ENCODE measurements around the gene OSCAR. TPM values are rescaled to one million over a fixed set of nuclear protein-coding genes. Genes with fewer than 3 reads are reported as not detected.

OSCAR gene
- total and polyA plus RNA-seq, 7 donors = 0.10 to 0.99 (median 0.33) TPM

DNA sequence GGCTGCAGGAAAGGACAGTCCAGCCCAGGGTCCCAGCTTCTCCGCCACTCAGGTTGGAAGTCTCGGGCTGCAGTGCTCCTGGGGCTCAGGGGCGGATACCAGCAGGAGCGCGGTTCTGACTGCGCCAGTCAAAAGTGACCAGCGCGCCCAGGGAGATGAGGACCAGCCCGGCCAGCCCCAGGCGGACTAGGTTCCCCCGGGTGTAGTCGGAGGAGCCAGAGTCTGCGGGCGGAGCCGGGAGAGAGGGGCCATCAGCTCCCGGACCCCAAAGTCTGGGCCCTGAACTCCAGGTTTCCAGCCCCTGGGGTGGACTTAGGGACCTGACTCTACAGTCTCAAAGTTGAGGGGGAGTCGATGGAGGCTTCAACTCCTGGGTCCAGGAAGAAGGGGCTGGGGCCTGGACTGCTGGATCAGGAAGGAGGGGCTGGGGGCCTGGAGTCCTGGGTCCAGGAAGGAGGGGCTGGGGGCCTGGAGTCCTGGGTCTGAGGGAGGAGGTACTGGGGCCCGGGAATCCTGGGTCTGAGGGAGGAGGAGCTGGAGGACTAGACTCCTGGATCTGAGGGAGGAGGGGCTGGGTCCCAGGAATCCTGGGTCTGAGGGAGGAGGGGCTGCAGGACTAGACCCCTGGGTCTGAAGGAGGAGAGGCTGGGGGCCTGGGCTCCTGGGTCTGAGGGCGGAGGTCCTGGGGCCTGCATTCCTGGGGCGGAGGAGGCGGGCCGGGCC lies 5.3 kb downstream of the OSCAR start:
- H3K27ac ChIP-seq = no peak overlapping the region
- TF ChIP-seq, protein P1, sequence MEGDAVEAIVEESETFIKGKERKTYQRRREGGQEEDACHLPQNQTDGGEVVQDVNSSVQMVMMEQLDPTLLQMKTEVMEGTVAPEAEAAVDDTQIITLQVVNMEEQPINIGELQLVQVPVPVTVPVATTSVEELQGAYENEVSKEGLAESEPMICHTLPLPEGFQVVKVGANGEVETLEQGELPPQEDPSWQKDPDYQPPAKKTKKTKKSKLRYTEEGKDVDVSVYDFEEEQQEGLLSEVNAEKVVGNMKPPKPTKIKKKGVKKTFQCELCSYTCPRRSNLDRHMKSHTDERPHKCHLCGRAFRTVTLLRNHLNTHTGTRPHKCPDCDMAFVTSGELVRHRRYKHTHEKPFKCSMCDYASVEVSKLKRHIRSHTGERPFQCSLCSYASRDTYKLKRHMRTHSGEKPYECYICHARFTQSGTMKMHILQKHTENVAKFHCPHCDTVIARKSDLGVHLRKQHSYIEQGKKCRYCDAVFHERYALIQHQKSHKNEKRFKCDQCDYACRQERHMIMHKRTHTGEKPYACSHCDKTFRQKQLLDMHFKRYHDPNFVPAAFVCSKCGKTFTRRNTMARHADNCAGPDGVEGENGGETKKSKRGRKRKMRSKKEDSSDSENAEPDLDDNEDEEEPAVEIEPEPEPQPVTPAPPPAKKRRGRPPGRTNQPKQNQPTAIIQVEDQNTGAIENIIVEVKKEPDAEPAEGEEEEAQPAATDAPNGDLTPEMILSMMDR (IDR thresholded peaks at IDR 0.05) = no peak

DNA sequence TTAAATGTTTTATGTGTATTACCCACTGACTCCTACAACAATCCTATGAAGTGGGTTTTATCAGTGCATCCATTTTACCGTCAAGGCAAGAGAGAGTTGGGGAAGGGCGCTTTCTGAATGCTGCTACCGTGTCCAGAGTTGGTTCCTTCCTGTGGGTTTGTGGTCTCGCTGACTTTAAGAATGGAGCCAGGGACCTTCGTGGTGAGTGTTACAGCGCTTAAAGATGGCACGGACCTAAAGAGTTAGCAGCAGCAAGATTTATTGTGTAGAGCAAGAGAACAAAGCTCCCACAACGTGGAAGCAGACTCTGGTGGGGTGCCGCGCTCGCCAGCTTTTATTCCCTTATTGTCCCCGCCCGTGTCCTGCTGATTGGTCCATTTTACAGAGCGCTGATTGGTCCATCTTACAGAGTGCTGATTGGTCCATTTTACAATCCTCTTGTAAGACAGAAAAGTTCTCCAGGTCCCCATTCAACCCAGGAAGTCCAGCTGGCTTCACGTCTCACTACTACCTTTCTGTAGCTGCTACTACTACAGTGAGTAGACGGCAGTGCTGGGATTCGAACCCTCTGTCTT lies 6.1 kb downstream of the OSCAR start:
- H3K4me1 ChIP-seq = no peaks in the 10 kb centered on the region
- no peak overlapping the region for H3K27ac ChIP-seq
- H3K4me3 ChIP-seq = no peak overlapping the region
- TF ChIP-seq, protein P1 (IDR thresholded peaks at IDR 0.05) = no peak
- DNase-seq (no peak), ATAC-seq (no peak)
- intact Hi-C loops (cut with DNase I) = no loop called here
- no peaks in the 10 kb centered on the region for H3K9me3 ChIP-seq
- H3K27me3 ChIP-seq (ENCODE audit: insufficient read depth in 3 of 3, low read length in 2 of 3) = peaks cover 0 to 40% (median 15%) of the 10 kb centered on the region in 3 donors
- no peaks in the 10 kb centered on the region for H3K36me3 ChIP-seq (ENCODE audit: insufficient read depth in 1 of 2, low read depth in 1 of 2)
- 80 to 87% (median 81%) methylated on average over 17 of the region's 17 CpGs for WGBS, 3 donors

More for the DNA sequence above, 5.3 kb downstream of the OSCAR start:
- Histone ChIP-seq H3K4me1 (no peaks in the 10 kb centered on the region), H3K36me3 (ENCODE audit: insufficient read depth in 1 of 2, low read depth in 1 of 2) (no peaks in the 10 kb centered on the region), H3K9me3 (no peaks in the 10 kb centered on the region), H3K4me3 (peak overlapping the region; percentile 53), H3K27me3 (ENCODE audit: insufficient read depth in 3 of 3, low read length in 2 of 3) (peaks cover 0 to 40% (median 15%) of the 10 kb centered on the region in 3 donors)
- DNase-seq (no peak), ATAC-seq (peak in 1 of 4 donors; percentile 13)
- WGBS, 3 donors = 66 to 69% (median 67%) methylated on average over 22 of the region's 22 CpGs
- intact Hi-C loops (cut with DNase I) = no loop called here

DNA sequence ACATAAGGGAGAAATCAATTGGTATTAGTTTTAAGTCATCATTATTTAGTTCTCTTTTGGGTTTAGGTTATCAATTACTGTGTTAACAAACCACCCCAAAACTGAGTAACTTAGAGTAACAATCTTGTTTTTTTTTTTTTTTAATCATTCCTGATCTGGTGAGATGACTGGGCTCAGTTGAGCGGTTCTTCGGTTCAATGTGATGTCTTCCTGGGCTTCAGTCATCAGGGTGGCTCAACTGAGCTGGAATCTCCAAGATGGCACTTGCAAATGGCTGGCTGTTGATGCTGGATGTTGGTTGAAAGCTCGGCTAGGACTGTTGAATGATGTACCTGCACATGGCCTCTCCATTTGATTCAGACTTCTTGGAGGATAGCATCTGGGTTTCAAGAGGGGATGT lies 16.2 kb downstream of the OSCAR start:
- no peaks in the 10 kb centered on the region for H3K36me3 ChIP-seq (ENCODE audit: insufficient read depth in 1 of 2, low read depth in 1 of 2)
- WGBS, 3 donors = 77 to 79% (median 79%) methylated on average over 3 of the region's 3 CpGs
- no peak overlapping the region for H3K27ac ChIP-seq

DNA sequence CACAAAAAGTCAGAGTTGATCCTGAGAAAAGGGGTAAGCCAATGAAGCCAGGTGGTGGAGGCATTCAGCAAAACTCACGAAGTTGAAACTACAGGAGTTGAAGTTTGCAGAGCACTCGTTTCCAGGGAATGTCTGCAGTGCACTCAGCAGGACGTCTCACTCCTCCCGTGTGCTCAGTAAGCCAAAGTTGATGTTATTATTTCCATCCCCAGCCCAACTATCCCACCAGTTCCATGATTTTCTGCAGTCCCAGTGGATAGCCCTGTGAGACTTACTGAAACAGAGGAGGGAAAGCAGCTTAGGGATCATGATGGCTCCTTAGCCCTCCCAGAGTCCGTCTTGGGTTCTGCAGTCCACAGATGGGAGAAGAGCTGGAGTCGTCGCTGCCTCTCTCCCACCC lies 19.6 kb downstream of the OSCAR start, which contains the start of gene TARM1:
Gene TARM1 (minus strand): TSS at position 334 of the 400 bp plus-strand sequence. CDS start 25 bp downstream, at position 309.
- no peaks in the 10 kb centered on the region for H3K27me3 ChIP-seq (ENCODE audit: insufficient read depth in 3 of 3, low read length in 2 of 3)
- no peak within 1 kb of the TSS for H3K27ac ChIP-seq
- intact Hi-C loops (cut with DNase I) = no loop called here
- H3K9me3 ChIP-seq = peaks cover 8% of the 10 kb centered on the region
- TF ChIP-seq, protein P1 (IDR thresholded peaks at IDR 0.05) = no peak
- no peaks in the 10 kb centered on the region for H3K36me3 ChIP-seq (ENCODE audit: insufficient read depth in 1 of 2, low read depth in 1 of 2)
- 75 to 84% (median 83%) methylated on average over 7 of the region's 7 CpGs for WGBS, 3 donors
- no peak for DNase-seq
- no peaks in the 10 kb centered on the region for H3K4me1 ChIP-seq
- ATAC-seq = no peak
- no peak within 1 kb of the TSS for H3K4me3 ChIP-seq

More for the DNA sequence above, 16.2 kb downstream of the OSCAR start:
- TF ChIP-seq, protein P1 (IDR thresholded peaks at IDR 0.05) = no peak
- Histone ChIP-seq H3K4me1 (no peaks in the 10 kb centered on the region), H3K4me3 (no peak overlapping the region), H3K9me3 (peaks cover 8% of the 10 kb centered on the region), H3K27me3 (ENCODE audit: insufficient read depth in 3 of 3, low read length in 2 of 3) (no peaks in the 10 kb centered on the region)
- intact Hi-C loops (cut with DNase I) = no loop called here
- DNase-seq (no peak), ATAC-seq (no peak)

All from psoas muscle (tissue), 8 donors.